Upper lobe of right lung (tissue), 1 donor: ENCODE measurements around the gene ICAM4. TPM values are rescaled to one million over a fixed set of nuclear protein-coding genes. Genes with fewer than 3 reads are reported as not detected.
A peak's percentile ranks its signal among the peaks of the same experiment; 100 is the strongest.

Experiments
- ATAC-seq: fragments of 200-7000 bp; cut with Tn5 transposase; one replicate; pipeline ENCODE4 v1.9.1; 2020; ENCODE audit warnings: mild to moderate bottlenecking, moderate library complexity
- DNase-seq: peaks from one replicate; pipeline ENCODE4 v3.0.0-alpha.2; 2020
- H3K27ac ChIP-seq: fragments of 200-600 bp; one replicate; pipeline ENCODE4 v1.8.0; 2022
- H3K27me3 ChIP-seq: fragments of 200-600 bp; one replicate; pipeline ENCODE4 v1.8.0; 2022; ENCODE audit warnings: mild to moderate bottlenecking
- H3K36me3 ChIP-seq: fragments of 200-600 bp; one replicate; pipeline ENCODE4 v1.8.0; 2022
- H3K4me1 ChIP-seq: fragments of 200-600 bp; one replicate; pipeline ENCODE4 v1.8.0; 2022
- H3K4me3 ChIP-seq: fragments of 200-600 bp; one replicate; pipeline ENCODE4 v1.8.0; 2022; ENCODE audit warnings: mild to moderate bottlenecking
- H3K9me3 ChIP-seq: fragments of 200-600 bp; one replicate; pipeline ENCODE4 v1.8.0; 2022
- intact Hi-C: fragments of 100-400 bp; cut with DNase I; formaldehyde crosslinking; loops from one replicate; pipeline ENCODE4 v1.11.0; 2022
- total RNA-seq: library from RNA; stranded (reverse); fragmentation: NEBNext Ultra II Directional; extraction: Animal tissue kit (Norgen Biotek cat#: 25700); gene quantifications from one replicate; pipeline ENCODE4 v1.2.1, GENCODE V29; 2021
- TF ChIP-seq, protein P1 (sequence below): fragments of 200-600 bp; IDR thresholded peaks from one replicate; pipeline ENCODE4 v1.8.0; 2022; ENCODE audit warnings: antibody characterized with exemption
- donor health status: DM: no; HTN: yes; CAD: no; lungs with severe emphysema.

The ICAM4 gene
- total RNA-seq, 1 donor from 2014 or later = 11.1 TPM

DNA sequence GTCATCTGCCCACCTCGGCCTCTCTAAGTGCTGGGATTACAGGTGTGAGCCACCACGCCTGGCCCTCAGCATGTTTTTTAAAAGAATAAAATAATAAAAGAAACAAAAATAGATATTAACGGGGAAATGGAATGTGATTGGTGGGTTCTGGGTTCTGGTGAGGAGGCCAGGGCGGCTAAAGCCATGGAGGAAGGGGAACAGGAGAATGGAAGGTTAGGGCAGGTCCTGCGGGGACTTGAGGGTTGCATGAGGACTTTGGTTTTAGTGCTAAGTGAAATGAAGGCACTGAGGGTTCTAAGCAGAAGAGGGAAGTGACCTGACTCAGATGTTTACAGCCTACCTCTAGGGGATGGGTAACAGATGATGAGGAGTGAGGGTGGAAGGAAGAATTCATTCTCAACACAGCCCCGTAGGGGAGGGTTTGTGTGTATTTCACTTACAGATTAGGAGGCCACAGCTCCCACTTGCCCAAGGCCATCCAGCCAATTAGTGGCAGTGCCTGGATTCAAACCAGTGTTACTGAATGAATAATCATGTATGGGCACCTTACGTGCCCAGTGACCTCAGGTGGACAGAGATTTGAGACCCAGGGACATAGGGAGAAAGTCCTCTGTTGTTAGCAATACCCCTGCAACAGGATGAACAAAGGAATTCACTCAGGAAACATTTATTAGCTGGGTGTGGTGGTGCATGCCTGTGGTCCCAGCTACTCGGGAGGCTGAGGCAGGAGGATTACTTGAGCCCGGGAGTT is 41.4 kb upstream of the ICAM4 start:
- H3K36me3 ChIP-seq = no peaks in the 10 kb centered on the region
- H3K4me3 ChIP-seq = no peak overlapping the region
- H3K27me3 ChIP-seq = no peaks in the 10 kb centered on the region
- peaks cover 6% of the 10 kb centered on the region for H3K4me1 ChIP-seq
- no peak overlapping the region for H3K27ac ChIP-seq
- DNase-seq (no peak), ATAC-seq (no peak)
- intact Hi-C loops = no loop called here
- TF ChIP-seq, protein P1, sequence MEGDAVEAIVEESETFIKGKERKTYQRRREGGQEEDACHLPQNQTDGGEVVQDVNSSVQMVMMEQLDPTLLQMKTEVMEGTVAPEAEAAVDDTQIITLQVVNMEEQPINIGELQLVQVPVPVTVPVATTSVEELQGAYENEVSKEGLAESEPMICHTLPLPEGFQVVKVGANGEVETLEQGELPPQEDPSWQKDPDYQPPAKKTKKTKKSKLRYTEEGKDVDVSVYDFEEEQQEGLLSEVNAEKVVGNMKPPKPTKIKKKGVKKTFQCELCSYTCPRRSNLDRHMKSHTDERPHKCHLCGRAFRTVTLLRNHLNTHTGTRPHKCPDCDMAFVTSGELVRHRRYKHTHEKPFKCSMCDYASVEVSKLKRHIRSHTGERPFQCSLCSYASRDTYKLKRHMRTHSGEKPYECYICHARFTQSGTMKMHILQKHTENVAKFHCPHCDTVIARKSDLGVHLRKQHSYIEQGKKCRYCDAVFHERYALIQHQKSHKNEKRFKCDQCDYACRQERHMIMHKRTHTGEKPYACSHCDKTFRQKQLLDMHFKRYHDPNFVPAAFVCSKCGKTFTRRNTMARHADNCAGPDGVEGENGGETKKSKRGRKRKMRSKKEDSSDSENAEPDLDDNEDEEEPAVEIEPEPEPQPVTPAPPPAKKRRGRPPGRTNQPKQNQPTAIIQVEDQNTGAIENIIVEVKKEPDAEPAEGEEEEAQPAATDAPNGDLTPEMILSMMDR = no peak
- H3K9me3 ChIP-seq = no peaks in the 10 kb centered on the region

DNA sequence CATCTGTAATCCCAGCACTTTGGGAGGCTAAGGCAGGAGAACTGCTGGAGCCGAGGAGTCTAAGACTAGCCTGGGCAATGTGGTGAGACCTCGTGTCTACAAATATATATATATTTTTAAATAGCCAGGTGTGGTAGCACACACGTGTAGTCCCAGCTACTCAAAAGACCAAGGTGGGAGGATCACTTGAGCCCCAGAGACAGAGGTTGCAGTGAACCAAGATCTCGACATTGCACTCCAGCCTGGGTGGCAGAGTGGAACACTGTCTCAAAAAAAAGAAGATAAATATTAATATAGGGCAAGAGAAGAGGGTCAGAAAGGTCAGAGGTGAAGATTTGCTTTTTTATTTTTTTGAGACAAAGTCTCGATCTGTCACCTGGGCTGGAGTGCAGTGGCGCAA is 40.2 kb upstream of the ICAM4 start:
- no peak overlapping the region for H3K4me3 ChIP-seq
- no peaks in the 10 kb centered on the region for H3K9me3 ChIP-seq
- DNase-seq (no peak), ATAC-seq (no peak)
- H3K4me1 ChIP-seq = peaks cover 16% of the 10 kb centered on the region
- intact Hi-C loops = no loop called here
- H3K27me3 ChIP-seq = no peaks in the 10 kb centered on the region
- no peak overlapping the region for H3K27ac ChIP-seq
- TF ChIP-seq, protein P1 = no peak
- H3K36me3 ChIP-seq = no peaks in the 10 kb centered on the region

DNA sequence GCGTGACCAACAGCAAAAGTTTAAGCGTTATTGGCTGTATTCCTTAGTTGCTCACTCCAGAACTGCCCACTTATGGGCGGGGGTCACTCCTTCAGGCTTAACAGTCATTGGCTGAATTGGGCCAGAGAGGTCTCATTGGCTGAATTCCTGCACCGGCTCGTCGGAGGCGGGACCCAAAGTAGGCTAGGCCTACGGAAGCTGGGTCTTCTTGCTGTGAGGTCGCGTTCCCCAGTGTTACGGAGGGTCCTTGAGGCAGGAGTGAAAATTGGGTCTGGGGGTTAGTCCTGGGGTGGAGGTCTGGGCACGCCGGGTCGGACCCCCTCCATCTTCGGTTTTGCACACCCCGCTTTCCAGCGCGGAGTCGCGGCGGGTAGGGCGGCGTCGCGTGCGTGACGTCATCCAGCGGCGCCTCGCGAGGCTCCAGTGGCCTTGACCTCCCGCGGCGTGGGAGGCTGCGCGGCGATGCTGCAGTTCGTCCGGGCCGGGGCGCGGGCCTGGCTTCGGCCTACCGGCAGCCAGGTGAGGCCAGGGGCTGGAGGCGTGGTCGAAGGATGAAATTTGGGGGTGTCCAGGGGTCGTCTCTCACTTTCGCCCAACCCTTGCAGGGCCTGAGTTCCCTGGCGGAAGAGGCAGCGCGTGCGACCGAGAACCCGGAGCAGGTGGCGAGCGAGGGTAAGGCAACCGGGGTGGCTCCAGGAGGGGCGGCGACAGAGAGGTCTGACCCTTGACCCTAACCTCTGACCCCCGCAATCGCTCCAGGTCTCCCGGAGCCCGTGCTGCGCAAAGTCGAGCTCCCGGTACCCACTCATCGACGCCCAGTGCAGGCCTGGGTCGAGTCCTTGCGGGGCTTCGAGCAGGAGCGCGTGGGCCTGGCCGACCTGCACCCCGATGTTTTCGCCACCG is 34.7 kb upstream of the ICAM4 start, which contains the start of gene MRPL4:
MRPL4 (plus strand) TSS at position 423 of the 903 bp plus-strand sequence; CDS start at position 463, 40 bp downstream.
- ATAC-seq (peak; percentile 96), DNase-seq (peak; percentile 95)
- Histone ChIP-seq H3K9me3 (no peaks in the 10 kb centered on the region), H3K27me3 (no peaks in the 10 kb centered on the region), H3K4me1 (peaks cover 23% of the 10 kb centered on the region), H3K36me3 (peaks cover 32% of the 10 kb centered on the region), H3K4me3 (peak within 1 kb of the TSS; percentile 93), H3K27ac (peak within 1 kb of the TSS; percentile 88)
- intact Hi-C loops = no loop called here
- TF ChIP-seq, protein P1 = no peak

GRCh38 chr19:10252707-10253106 is 34.0 kb upstream of the ICAM4 start:
- TF ChIP-seq, protein P1 = no peak
- peaks cover 23% of the 10 kb centered on the region for H3K4me1 ChIP-seq
- ATAC-seq = no peak

GRCh38 chr19:10254244-10254643 is 32.5 kb upstream of the ICAM4 start:
- intact Hi-C loops = no loop called here
- no peak for DNase-seq

More at GRCh38 chr19:10252707-10253106, 34.0 kb upstream of the ICAM4 start:
- H3K27ac ChIP-seq = peak overlapping the region; percentile 88
- DNase-seq = no peak
- H3K27me3 ChIP-seq = no peaks in the 10 kb centered on the region
- intact Hi-C loops = no loop called here
- no peaks in the 10 kb centered on the region for H3K9me3 ChIP-seq
- H3K4me3 ChIP-seq = peak overlapping the region; percentile 93
- peaks cover 39% of the 10 kb centered on the region for H3K36me3 ChIP-seq

More at GRCh38 chr19:10254244-10254643, 32.5 kb upstream of the ICAM4 start:
- no peaks in the 10 kb centered on the region for H3K9me3 ChIP-seq
- peaks cover 25% of the 10 kb centered on the region for H3K4me1 ChIP-seq
- no peak for ATAC-seq
- H3K4me3 ChIP-seq = no peak overlapping the region
- peaks cover 49% of the 10 kb centered on the region for H3K36me3 ChIP-seq
- TF ChIP-seq, protein P1 = no peak
- H3K27ac ChIP-seq = no peak overlapping the region
- H3K27me3 ChIP-seq = no peaks in the 10 kb centered on the region
